Fibroblast of villous mesenchyme (primary cell): ENCODE data around the gene HSF2BP. TPM values are rescaled to one million over a fixed set of nuclear protein-coding genes. Genes with fewer than 3 reads are reported as not detected.
A peak's percentile ranks its signal among the peaks of the same experiment; 100 is the strongest.

Source experiments
- DNase-seq: peaks from one replicate; pipeline ENCODE4 v3.0.0-alpha.2; 2010; ENCODE audit warnings: low read depth
- H3K4me3 ChIP-seq: 2 replicates; pipeline ENCODE4 v1.5.1; 2011; ENCODE audit warnings: low read depth, mild to moderate bottlenecking, low read length
- total RNA-seq: library from RNA; depleted of rRNA; stranded (reverse); fragments of >200 nt; gene quantifications from 2 replicates; pipeline ENCODE4 v1.2.3, GENCODE V29; 2012
- TF ChIP-seq, protein P1 (sequence below): IDR thresholded peaks from 2 replicates; pipeline ENCODE4 v1.5.1; 2012; ENCODE audit warnings: low read depth, mild to moderate bottlenecking, low read length; ENCODE audit not compliant: insufficient read depth

Gene HSF2BP
- total RNA-seq, 1 donor, result 2.6 TPM

DNA sequence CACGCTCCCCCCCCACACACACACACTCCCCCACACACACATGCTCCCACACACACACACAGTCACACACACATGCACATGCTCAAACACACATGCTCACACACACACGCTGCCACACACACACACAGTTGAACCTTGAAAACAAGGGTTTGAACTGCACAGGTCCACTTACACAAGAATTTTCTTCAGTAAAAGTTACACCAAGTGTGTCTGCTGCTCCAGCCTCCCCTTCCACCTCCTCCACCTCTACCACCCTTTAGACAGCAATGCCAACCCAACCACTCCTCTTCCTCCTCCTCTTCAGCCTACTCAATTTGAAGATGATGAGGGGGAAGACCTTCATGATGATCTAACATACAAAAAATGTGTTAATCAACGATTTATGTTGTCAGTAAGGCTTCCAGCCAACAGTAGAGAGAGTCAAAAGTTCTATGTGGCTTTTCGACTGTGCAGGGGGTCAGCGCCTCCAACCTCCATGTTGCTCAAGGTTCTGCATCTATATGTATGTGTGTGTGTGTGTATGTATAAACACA is 26.8 kb downstream of the HSF2BP start:
- TF ChIP-seq, protein P1, sequence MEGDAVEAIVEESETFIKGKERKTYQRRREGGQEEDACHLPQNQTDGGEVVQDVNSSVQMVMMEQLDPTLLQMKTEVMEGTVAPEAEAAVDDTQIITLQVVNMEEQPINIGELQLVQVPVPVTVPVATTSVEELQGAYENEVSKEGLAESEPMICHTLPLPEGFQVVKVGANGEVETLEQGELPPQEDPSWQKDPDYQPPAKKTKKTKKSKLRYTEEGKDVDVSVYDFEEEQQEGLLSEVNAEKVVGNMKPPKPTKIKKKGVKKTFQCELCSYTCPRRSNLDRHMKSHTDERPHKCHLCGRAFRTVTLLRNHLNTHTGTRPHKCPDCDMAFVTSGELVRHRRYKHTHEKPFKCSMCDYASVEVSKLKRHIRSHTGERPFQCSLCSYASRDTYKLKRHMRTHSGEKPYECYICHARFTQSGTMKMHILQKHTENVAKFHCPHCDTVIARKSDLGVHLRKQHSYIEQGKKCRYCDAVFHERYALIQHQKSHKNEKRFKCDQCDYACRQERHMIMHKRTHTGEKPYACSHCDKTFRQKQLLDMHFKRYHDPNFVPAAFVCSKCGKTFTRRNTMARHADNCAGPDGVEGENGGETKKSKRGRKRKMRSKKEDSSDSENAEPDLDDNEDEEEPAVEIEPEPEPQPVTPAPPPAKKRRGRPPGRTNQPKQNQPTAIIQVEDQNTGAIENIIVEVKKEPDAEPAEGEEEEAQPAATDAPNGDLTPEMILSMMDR, result no peak
- H3K4me3 ChIP-seq, result no peak overlapping the region
- DNase-seq, result no peak

- TF ChIP-seq, protein P1, result no peak
- DNase-seq, result no peak
- H3K4me3 ChIP-seq, result no peak overlapping the region
Measured at GRCh38 chr21:43631411-43632107, 27.7 kb downstream of the HSF2BP start.

- H3K4me3 ChIP-seq, result no peak overlapping the region
- peak; percentile 70 for DNase-seq
- TF ChIP-seq, protein P1, result no peak
Measured at GRCh38 chr21:43627527-43627926, 31.8 kb downstream of the HSF2BP start.

GRCh38 chr21:43626390-43626789 is 32.9 kb downstream of the HSF2BP start:
- peak; percentile 94 for DNase-seq
- H3K4me3 ChIP-seq, result no peak overlapping the region
- TF ChIP-seq, protein P1, result no peak

GRCh38 chr21:43624339-43624738 is 34.9 kb downstream of the HSF2BP start:
- no peak overlapping the region for H3K4me3 ChIP-seq
- TF ChIP-seq, protein P1, result no peak
- no peak for DNase-seq

GRCh38 chr21:43623588-43623987 is 35.7 kb downstream of the HSF2BP start:
- DNase-seq, result no peak
- H3K4me3 ChIP-seq, result no peak overlapping the region
- TF ChIP-seq, protein P1, result no peak

- DNase-seq, result no peak
- no peak overlapping the region for H3K4me3 ChIP-seq
- TF ChIP-seq, protein P1, result no peak
Measured at GRCh38 chr21:43622796-43623195, 36.5 kb downstream of the HSF2BP start.
